Colon (tissue), 2 donors: ENCODE data around the gene C2CD2L.
"Not testable (repeated sequence)": the region's sequence is repeated elsewhere in the genome, so short reads cannot be mapped to it uniquely, and the experiment has no call there.

Experiments used
- FAIRE-seq: peaks from 2 replicates; lab custom pipeline; 2012; peaks lifted over from hg19 to GRCh38; lab: Jason Lieb, UNC
- donor health status: control.
- donor health status: control.

Gene C2CD2L

DNA sequence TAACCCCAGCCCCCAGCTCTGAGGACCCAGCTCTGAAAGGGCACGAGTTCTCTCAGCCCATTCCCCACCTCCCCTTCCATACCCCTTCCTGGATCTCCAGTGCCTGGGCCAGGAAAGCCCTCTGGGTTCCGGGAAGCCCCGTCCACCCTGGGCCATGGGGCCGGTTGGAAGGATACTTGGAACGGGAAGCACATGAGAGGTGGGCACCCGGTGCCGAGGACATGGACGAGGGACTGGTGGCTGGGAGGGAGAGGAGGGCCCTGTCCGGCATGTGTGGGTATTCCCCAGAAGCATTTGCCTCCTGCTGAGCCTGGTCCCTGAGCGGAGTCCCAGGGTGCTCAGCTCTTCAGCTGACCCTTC is 9.1 kb downstream of the C2CD2L start:
- FAIRE-seq = no peak

DNA sequence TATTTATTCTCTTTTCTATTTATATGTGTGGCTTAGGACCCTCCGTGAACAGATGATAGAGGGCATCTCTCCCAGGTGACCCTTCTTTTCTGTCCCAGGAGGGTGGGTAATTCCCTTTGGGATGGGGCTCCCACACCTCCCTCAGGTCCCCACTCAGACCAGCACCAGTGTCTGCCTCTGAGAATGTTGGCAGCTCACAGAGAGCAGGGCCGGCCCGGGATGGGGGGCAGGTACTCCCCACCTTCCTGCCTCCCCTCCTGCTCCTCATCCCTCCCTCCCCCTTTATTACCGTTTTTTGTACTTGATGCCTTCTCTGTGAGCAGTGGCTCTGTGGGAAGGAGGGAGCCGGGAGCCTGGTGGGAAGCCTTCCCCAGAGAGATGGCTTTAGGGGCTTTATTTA is 9.5 kb downstream of the C2CD2L start:
- FAIRE-seq = no peak

DNA sequence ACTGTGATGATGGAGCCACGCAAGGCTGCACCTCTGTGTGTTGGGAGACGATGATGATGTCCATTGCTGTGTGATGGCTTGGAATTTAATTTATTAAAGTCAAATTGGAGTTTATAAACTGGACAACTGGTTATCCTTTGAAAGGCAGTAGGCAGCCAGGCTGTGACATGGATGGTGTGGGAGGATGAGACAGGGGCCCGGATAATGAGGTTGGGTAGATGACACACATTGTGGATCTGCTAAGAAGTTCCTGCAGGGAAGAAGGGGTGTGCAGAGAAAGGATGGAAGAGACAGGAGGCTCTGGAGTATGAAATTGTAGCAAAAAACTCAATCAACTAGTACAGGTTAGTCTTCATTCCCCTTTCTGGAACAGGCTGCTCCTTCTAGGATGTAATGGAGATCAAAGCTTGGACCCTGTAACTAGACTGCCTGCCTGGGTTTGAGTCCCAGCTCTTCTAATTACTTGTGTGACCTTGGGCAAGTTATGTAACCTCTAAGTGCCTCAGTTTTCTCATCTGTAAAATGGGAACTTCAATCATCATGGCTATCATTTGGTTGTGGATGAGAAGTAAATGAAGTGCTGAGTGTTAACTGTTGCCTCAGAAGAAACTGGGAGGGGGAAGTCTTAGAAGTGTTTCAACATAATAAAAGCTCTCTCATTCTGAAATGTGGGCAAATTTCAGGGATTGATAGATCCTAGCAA is 10.0 kb downstream of the C2CD2L start:
- no peak for FAIRE-seq

DNA sequence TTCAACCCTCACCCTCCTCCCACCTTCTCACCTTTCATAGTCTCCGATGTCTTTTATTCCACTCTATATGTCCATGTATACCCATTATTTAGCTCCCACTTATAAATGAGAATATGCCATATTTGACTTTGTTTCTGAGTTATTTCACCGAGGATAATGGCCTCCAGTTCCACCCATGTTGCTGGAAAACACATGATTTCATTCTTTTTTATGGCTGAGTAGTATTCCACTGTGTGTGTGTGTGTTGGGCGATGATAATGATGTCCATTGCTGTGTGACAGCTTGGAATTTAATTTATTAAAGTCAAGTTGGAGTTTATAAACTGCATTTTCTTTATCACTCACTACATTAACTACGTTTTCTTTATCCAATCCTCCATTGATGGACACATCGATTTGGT is 11.1 kb downstream of the C2CD2L start:
- no peak for FAIRE-seq

DNA sequence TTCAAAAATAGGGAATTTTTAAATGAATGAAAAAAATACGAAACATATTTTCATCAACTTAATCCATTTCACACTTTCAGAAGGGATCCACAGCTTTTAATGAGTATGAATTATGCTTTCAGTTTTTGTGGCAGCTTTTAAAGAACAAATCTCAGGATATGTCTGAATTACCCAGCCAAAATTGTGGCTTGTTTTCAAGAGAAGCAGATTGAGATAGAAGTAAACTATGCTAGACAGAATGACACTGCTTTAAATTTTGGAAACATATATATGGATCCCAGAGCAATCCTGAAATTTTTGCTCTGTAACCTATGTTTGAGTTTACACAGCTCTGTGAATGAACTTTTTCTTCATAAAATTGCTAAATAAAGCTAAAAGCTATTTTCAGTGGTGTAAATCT is 11.8 kb downstream of the C2CD2L start:
- FAIRE-seq = no peak

DNA sequence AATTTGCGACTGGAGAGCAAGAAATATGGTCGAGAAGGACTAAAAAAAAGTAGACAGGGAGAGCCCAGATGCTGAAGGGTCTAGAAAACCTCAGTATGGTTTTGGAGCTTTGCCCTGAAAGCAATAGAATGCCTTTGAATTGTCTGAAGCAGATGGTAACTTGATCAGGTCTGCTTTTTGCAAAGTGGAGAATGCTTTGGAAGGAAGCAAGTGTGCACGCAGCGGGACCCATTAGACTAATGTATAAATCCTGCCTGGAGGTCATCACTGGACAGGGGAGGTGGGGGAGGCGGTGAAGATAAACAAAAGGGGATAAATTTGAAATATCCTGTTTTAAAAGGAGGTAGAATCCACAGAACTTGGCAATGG is 13.5 kb downstream of the C2CD2L start:
- FAIRE-seq = no peak

DNA sequence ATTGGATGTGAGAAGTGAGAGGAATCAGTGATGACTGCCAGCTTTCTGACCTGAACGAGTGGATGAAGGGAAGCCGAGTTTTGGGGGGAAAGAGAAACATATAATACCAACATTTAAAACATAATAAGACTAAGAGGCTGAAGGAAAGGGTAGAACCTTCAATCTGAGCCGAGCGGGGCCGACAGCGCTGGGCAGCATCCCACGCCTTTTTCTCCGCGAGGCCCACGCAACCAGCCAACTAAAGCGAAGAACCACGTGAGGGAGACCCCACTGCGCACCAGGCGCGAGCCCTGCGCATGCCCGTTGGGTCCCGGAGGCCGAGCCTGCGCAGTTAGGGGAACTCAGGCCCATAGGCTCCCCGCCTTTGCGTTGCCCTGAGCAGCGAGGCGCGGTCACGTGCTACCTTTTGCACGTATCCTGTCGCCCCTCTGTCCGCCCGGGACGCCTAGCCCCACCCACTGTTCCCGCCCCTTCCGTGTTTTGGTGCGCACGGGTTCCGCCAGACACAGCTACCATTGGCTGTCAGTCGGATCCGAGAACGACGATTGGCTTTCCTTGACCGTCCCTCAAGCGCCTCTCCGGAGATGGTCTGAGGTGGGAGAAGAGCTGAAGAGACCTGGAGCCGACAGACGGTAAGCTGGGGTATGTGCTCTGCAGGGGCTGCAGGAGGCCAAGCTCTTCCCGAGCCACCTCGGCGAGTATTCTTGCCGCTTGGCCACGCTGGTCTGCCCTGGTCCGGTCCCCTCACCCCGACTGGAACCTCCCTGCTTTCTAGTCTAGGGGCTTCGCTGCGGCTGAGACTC is 14.1 kb downstream of the C2CD2L start, which contains the start of gene HINFP:
Gene HINFP, plus strand, starts transcription at position 573 of the 803 bp plus-strand sequence. CDS start 5,365 bp downstream, outside the sequence.
- FAIRE-seq = peak; percentile 43

DNA sequence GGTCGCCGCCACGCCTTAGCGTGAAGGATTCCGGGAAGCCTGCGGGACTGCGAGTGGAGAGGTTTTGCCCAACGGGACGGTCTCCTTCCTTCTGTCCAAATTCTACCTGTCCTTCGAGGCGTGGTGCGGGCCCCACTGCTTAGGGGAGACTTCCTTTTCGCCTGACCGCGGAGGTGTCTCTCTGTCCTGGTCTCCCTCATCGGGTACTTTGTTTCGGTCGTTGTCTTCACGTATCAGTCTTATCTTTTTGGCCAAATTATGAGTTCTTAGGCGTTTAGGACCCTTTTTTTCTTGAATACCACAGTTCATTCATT is 14.6 kb downstream of the C2CD2L start:
- FAIRE-seq = no peak

DNA sequence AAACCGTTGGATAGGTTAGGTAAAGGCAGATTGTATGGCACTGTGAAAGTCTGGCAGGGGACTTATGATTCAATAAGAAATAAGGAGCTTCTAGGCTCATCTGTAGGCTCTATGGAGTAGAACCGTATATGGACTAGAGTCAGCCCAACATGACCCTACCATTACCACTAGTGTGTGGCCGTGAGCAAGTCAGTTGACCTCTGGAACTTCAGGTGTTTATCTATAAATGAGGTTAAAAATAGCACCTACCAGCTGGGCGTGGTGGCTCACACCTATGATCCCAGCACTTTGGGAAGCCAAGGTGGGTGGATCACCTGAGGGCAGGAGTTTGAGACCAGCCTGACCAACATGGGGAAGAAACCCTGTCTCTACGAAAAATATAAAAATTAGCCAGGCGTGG is 18.7 kb downstream of the C2CD2L start:
- no peak for FAIRE-seq

DNA sequence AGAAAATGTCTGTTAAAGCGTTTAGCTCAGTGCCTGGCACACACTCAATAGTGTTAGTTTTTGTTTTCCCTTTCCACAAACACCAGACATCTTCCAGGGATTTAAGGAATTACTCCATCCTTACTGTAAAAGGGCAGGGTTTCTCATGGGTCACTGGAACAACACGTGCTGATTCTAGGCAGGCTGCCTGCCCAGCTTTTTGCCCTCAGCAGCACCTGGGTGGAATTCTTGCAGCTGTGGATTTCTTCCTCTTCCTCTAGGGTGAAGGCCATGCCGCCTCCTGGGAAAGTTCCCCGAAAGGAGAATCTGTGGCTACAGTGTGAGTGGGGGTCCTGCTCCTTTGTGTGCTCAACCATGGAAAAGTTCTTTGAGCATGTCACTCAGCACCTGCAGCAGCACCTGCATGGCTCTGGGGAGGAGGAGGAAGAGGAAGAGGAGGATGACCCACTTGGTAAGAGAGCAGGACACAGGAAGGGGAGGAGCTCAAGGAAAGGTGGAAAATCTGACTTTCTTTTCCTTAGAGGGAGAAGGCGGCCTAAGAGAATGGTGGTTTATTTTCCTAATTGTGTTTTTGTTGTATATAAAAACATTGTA is 19.6 kb downstream of the C2CD2L start:
- no peak for FAIRE-seq

DNA sequence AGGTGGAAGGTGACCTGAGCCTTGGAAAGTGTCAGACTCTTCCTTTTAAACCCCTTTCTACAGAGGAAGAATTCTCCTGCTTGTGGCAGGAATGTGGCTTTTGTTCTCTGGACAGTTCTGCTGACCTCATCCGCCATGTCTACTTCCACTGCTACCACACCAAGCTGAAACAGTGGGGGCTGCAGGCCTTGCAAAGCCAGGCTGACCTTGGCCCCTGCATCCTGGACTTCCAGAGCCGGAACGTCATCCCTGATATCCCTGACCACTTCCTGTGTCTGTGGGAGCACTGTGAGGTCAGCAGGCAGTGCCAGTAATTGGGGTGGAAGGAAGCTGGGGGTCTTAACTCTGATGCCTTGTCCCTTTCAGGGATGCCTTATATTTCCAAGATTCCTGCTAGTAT is 23.5 kb downstream of the C2CD2L start:
- no peak for FAIRE-seq

DNA sequence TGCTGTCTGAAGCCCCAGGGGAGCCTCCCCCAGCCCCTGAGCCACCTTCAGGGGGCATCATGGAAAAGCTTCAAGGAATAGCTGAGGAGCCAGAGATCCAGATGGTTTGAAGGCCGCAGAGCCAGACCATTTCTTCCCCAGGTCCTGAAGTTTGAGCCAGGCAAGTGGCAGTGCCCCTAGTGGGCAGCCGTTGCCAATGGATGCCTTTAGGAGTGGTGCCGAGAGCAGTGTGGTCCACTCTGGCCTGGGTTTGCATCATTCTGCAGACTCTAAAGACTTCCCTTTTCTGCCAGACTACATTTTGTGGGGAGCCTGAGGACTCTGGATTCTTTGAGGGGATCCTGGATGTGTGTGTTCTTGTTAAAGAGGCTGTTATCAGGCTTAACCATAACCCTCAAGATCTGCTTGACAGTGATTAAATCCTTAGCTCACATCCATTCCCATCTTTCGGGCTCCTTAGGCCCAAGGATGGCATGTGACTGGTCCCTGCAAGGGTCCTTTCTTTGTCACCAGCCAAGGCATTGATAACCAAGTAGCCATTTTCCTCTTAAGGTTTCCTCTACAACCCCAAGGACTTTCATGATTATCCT is 27.3 kb downstream of the C2CD2L start:
- FAIRE-seq = no peak

DNA sequence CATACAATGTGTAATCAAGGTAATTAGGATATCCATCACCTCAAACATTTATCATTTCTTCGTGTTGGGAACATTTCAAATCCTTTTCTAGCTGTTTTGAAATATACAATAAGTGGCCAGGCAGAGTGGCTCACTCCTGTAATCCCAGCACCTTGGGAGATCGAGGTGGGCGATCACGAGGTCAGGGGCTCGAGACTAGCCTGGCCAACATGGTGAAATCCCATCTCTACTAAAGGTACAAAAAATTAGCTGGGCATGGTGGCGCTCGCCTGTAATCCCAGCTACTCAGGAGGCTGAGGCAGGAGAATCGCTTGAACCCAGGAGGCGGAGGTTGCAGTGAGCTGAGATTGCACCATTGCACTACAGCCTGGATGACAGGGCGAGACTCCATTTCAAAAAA is 32.1 kb downstream of the C2CD2L start:
- not testable (repeated sequence) for FAIRE-seq

DNA sequence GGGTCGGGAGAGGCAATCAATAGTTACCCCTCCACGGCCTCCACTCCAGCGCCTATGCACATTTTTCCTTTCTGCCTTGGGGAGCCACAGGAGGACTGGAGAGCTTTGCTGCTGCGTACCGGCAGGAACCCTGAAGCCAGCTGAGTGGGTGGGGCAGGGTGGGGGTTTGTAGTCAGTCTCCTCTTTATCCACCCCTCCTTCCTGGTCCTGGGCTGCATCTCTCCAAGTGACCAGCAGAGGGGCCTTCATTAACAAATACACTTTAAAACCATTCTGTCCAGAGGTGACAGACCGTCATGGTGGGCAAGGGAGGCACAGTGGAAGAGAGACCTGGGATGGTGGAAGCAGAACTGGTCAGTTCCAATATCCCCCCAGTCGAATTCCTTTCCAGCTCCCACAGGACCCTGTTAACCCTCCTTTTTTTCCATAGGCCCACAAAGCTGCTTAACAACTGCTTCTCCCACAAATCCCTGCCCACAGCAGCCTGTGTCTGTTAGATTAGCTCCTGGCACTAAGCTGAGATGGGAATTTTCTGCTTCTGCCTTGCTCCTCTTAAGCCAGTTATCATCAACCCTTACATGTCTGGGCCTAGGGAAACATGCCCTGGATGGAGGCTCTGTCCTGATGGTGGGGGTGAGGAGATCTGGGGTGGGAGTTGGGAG is 37.8 kb downstream of the C2CD2L start:
- FAIRE-seq = no peak

DNA sequence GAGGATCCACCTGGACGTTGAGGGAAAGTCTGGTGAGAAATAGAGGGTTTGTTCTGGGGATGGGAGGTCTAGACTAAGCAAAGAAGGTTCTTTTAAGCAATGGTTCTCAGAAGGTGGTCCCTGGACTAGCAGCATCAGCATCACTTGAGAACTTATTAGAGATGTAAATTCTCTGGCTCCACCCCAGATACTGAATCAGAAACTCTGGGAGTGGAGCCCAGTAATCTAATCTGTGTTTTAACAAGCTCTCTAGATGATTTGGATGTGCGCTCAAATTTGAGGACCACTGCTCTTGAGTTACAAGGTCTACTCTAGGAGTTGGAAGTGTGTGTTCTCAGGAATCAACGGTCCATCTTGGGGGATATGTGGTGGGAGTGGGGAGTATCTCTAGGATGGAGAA is 38.4 kb downstream of the C2CD2L start:
- FAIRE-seq = no peak

DNA sequence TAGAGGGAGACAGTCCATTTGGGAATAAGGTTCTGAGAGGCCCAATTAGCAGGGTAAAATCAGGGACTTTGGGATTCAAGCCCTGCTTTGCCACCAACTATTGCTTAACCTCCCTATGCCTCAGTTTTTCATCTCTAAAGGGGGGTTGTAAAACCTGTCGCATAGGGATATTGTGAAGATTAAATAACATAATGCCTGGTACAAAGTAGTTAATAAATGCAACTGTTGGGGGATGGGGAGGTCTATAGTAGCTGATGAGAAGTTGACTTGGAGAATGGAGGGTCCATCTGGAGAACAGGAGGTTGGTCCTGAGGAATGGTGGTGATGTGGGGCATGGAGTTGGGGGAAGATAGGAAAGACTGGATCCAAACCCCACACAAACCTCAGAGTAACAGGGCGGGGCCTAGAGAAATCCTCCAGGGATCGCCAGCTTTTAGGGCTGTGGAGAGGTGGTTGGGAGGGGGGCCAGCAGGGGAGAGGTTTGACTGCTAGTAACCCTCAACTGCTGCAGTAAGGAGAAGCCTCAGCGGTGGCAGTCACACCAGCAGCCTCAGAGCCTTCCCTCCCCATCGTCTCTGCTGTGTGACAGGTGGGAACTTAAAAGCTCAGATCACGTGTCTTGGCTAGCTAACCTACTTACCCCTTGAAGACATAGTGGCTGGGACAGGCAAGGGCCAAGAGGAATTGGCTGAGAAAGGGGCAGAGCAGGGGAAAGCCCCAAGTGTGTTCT is 40.6 kb downstream of the C2CD2L start:
- FAIRE-seq = no peak

DNA sequence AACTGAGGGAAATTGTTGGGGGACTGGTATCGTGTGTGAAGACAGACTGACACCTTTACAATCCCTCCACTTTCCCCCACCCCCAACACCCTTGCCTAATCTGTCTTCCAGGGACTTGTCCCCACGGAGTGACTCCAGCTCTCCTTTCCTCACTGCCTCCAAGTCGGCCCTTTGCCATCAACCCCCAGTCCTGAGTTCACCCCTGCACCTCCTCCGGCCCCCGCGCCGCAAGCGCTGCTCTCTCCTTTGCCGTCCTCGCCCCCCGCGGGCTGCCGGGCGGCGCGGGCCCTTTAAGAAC is 41.5 kb downstream of the C2CD2L start:
- FAIRE-seq = no peak

DNA sequence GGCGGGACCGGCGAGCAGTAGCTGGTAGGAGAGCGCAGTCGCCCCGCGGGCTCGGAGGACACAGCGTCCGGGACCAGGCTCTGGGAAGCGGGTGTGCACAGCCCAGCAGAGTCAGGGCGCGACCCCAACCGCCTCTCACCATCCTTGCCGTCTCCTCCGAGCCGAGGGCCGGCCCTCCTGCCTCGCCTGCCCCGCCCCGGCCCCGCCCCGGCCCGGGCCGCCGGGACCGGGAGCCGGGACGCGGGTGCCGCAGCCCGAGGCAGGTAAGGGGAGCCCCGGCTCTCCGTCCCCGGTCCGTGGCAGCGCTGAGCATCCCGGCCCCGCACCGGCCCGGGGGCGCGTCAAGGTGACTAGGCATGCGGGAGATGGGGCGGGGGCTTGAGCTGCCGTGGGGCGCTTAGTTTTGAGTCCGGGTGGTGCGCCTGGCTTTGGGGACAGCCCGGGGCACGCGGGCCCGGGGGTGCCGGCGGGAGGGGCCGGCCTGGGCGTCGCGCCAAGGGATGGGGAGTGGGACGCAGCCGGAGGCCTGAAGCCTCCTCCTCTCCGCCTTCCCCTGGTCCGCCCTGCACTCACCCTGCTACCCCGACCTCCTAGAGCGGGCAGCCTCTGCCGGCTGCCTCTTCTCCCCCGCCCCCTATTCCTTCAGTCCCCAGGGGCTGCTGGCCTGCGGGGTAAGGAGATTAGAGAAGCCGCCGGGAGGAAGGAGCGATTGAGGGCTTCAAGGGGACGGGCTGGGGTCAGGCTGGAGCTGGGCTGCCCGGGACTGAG is 42.1 kb downstream of the C2CD2L start, which contains the start of gene ABCG4:
Gene ABCG4, plus strand, starts transcription at position 35 of the 768 bp plus-strand sequence. CDS start 914 bp downstream, outside the sequence.
- FAIRE-seq = no peak

DNA sequence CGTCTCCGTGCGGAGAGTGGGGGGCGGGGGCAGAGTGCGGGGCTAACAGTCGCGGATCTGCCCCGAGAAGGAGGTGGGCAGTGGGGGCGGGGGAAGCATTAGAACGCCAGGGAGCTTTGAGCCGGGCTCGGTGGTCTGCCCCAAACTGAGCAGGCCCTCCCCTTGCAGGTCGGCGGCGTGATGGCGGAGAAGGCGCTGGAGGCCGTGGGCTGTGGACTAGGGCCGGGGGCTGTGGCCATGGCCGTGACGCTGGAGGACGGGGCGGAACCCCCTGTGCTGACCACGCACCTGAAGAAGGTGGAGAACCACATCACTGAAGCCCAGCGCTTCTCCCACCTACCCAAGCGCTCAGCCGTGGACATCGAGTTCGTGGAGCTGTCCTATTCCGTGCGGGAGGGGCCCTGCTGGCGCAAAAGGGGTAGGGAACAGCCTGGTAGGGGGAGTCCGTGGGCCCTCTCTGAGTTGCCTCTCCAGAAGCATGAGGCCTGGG is 42.7 kb downstream of the C2CD2L start:
- no peak for FAIRE-seq

DNA sequence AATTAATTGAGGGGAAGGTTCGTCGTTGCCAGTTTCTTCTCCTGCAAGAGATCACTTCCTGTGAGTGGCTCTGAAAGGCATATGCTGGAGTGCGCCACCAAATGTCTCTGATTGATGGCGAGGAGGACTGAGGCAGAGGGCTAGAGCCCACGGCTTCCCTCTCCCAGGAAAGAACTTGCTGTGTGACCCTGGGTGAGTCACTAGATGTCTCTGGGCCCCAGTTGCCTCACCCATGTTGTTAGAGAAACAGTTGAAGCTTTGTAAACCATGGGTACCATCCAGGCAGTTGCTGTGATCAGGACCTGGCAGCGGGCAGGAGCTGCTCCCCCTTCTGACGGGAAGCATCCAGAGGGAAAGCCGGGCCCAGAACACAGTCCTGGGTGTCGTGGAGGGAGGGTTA is 44.9 kb downstream of the C2CD2L start:
- no peak for FAIRE-seq

DNA sequence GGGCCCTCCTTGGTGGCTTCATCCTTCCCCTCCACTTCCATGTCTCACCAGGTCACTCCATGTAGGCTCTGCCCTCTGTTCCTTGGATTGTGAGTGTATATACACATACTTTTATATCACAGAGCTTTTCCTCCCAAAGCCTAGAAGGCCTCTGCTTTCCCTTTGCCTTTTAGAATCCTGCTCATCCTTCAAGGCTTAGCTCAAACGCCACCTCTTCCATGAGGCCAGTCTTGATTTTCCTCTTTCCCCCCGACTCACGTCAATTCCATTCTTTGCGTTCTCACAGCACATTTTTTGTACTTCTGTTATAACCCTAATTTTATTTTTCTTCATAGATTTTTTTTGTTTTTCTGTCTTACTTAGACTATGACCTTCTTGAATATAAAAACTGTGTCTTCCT is 45.5 kb downstream of the C2CD2L start:
- no peak for FAIRE-seq
